ENCODE measurements around the gene TDRD12. TPM values are rescaled to one million over a fixed set of nuclear protein-coding genes. Genes with fewer than 3 reads are reported as not detected.
"Not testable (repeated sequence)": the region's sequence is repeated elsewhere in the genome, so short reads cannot be mapped to it uniquely, and the experiment has no call there.

TDRD12 gene
- total RNA-seq, 1 experiment from 2014 or later, result 0.17 TPM

- no peak for DNase-seq (ENCODE audit: low spot score)
These were observed 147.1 kb downstream of the TDRD12 start for GRCh38 chr19:32866564-32867265.

DNA sequence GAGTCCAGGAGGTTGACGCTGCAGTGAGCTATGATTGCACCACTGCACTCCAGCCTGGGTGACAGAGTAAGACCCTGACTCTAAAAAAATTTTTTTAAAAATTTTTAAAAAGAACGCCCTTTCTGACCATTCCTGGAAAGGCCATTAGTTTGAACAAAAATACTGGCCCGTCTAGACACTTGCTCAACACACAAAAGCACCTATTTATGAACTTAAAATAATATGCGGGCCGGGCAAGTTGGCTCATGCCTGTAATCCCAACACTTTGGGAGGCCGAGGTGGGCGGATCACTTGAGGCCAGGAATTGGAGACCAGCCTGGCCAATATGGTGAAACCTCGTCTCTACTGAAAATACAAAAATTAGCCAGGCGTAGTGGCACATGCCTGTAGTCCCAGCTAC lies 147.9 kb downstream of the TDRD12 start:
- not testable (repeated sequence) for DNase-seq (ENCODE audit: low spot score)

- DNase-seq (ENCODE audit: low spot score), result no peak
These were observed 148.8 kb downstream of the TDRD12 start for GRCh38 chr19:32868206-32868950.

GRCh38 chr19:32869369-32869965 lies 149.9 kb downstream of the TDRD12 start, which contains the start of gene SLC7A9:
Gene SLC7A9 (minus strand): TSS chr19:32869767. CDS start chr19:32868534, 1,233 bp downstream.
- no peak for DNase-seq (ENCODE audit: low spot score)

- no peak for DNase-seq (ENCODE audit: low spot score)
These were observed 150.5 kb downstream of the TDRD12 start for GRCh38 chr19:32869966-32870573.

DNA sequence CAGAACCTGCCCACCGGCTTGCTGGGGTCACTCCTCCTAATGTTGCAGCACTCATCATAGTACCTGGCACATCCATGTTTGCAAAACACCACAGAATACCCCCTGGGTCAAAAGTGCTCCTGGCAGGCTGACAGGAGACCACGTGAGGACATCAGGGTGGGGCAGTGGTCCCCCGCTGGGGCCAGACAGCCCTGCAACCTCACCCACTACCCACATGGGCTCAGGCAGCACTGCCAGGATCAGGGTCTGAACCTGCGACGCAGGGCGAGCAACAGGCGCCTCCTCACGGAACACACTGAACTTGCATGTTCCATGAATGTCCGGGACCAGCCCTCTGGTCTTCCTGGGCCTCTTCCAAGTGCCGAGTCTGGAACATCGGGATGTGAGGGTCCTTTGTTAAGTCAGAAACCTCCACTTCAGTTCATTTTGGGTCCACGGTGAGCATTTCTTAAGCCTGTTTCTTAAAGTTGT lies 151.4 kb downstream of the TDRD12 start:
- no peak for DNase-seq (ENCODE audit: low spot score)

DNA sequence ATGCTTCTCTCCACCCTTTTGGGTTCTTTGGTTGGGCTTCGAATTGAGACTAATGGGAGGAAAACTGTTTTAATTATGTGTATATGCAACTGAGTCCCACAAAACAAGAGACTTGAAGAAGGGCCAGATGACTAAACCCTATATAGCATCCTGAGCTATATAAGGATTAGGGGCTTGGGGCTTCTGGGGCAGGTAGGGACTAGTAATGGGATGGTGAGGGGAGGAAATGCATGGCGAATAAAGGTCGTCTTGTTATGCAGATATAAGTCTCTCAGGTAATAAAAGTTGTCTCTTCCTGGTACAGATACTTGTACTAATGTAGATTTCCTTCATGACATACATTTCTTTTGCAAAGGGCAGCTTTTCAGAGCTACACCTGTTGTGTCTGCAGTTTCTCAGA lies 152.8 kb downstream of the TDRD12 start:
- no peak for DNase-seq (ENCODE audit: low spot score)

DNA sequence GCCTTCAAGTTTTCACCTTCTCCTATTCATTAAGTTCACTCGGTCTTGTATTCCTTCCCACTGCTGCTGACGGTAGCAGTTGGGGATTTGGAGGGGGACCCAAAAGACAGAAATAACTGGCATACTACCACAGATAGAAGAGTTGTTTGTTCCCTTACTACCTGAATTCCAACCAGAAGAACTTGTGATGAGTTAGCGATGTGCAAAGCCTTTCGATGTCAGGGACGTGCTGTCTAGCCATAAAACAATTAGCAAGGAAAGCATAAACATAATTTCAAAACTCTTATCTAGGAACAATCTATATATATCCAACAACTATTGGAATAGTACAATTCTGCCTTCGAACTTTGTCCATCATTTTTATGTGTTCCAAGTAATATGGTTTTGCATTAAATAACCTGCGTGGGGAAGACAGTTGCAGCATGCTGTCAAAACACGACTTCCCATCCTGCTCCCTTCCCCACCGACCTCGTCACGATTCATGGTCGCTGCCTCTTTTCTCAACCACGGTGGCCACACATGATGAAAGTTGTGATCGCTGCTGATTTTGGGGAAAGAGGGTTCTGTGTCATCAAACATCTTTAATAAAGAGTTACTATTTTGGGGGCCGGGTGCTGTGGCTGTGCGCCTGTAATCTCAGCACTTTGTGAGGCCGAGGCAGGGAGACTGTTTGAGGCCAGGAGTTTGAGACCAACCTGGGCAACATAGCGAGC lies 153.8 kb downstream of the TDRD12 start:
- DNase-seq (ENCODE audit: low spot score), result no peak

GRCh38 chr19:32874605-32875004 lies 155.0 kb downstream of the TDRD12 start:
- DNase-seq (ENCODE audit: low spot score), result no peak

DNA sequence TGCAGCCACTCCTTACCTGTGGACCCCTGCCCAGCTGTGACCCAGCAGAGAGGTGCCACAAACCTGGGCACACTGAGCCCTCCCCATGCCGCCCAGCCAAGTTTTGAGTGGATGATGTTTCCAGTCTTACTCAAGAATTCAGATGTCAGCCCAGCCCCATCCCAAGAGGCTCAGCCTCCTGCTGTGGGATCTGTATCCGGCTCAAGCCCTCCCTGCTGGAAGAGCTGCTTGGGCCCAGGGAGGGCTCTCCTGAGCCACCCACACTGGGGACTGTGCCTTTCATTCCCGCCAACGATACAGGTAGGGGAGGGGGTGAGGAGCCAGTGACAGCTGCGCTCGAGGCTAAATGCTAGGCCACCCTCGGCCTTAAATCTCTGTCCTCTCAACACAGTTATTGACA lies 155.9 kb downstream of the TDRD12 start:
- DNase-seq (ENCODE audit: low spot score), result no peak

DNA sequence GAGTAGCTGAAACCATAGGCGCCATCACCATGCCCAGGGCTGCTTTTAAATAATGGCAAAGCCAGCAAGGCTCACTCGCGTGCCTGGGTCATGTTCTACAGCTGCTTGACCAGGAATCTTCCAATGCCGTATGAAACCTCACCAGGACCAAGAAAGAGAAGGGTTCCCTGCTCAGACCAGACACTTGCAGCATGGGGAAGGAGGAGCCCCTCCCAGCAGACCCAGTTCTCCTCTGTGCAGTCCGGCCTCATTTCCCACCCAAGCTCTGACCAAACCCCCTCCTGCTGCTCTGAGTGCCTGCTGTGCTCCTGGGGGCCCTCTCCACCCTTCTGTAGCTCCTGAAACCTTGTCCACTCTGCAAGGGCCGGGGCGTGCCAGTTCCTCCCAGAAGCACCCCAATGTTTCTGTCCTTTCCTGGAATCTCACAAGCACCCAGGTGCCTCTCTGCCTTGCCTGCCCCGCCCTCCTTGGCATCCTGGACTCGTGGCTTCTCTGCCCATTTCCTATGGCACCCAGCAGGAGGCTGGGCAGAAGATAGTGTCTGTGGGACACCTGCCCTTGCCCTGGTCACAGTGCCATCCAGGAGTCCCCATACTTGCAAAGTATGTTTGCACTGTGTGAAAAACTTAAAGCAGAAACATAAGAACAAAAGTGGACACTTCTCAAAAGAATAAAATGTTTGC lies 156.8 kb downstream of the TDRD12 start:
- DNase-seq (ENCODE audit: low spot score), result no peak

GRCh38 chr19:32876919-32877285 lies 157.3 kb downstream of the TDRD12 start:
- DNase-seq (ENCODE audit: low spot score), result no peak

Other genes starting within 250 kb of the TDRD12 start
- 294 and 308 TPM in 2 replicates for gene PDCD5, start 138.6 kb upstream of the TDRD12 start, total RNA-seq (2014; rRNA removed; shearing (Covaris generic))
- gene ANKRD27, start 44.6 kb upstream of the TDRD12 start, total RNA-seq (2014; rRNA removed; shearing (Covaris generic)), result 19.3 and 27.6 TPM in 2 replicates
- gene RGS9BP, start 43.9 kb upstream of the TDRD12 start, total RNA-seq (2014; rRNA removed; shearing (Covaris generic)), result 0.12 and 0.45 TPM in 2 replicates
- gene NUDT19, start 27.9 kb upstream of the TDRD12 start, total RNA-seq (2014; rRNA removed; shearing (Covaris generic)), result 15.9 and 19.3 TPM in 2 replicates
- gene SLC7A9, start 150.0 kb downstream of the TDRD12 start, total RNA-seq (2014; rRNA removed; shearing (Covaris generic)), result not detected in 2 replicates